HG03060 (cell line): ENCODE results near the gene IPO9.
"Not testable (repeated sequence)": the region's sequence is repeated elsewhere in the genome, so short reads cannot be mapped to it uniquely, and the experiment has no call there.

ENCODE experiments used
- ATAC-seq: cut with Tn5 transposase; IDR thresholded peaks from one replicate; pipeline ENCODE4 v1.9.1; 2021; ENCODE audit warnings: low read depth, moderate number of reproducible peaks; ENCODE audit not compliant: unreplicated experiment

The IPO9 gene

DNA sequence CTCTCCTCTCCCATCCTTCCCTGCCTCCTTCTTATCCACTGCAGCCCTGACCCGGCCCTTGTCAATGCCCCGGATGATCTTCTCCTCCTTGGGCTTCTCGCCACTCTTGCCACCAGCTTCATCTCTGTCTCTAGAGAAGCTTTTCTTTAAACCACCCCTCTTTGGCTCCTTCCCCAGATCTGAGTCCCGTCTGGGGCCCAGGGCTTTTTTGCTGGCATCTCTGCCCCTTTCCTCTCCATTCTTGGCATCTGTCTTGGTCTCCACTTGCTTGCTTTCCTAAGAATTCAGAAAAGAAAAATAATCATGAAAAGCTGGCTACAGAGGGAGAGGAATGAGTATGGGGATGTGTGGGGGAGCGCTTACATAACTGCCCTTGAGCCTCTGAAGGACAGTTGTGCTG is 71.5 kb downstream of the IPO9 start:
- no peak for ATAC-seq

DNA sequence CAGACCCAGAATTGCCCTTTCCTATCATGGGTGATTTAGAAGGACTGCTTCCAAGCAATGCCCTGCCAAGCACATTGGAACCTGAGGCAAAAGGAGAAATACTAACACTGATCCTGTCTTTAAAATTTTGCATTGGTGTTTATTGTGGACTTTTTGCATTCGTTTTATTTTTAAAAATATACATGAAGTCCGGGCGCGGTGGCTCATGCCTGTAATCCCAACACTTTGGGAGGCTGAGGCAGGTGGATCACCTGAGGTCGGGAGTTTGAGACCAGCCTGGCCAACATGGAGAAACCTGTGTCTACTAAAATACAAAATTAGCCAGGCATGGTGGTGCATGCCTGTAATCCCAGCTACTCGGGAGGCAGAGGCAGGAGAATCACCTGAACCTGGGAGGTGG is 72.1 kb downstream of the IPO9 start:
- not testable (repeated sequence) for ATAC-seq

GRCh38 chr1:201902198-201902597 is 73.2 kb downstream of the IPO9 start:
- ATAC-seq = no peak

GRCh38 chr1:201903135-201903534 is 74.2 kb downstream of the IPO9 start:
- ATAC-seq = no peak

DNA sequence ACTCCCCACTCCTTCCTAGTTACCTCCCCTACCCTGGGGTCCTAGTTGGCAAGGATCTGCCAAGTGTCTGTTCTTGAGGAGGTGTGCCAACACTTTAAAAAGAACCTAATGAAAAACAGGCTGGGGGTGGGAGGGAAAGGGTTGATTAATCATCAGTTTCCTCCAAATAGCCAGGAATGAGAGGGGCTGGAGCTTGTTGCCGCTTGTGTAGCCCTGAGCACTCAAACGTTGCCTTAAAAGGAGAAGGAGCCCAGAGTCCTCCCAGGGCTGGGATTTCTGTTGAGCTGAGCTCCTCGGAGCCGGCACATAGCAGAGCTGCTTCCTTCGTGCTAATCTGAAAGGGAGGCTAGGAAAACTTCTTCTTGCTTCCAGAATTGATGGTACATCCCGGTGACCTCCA is 75.6 kb downstream of the IPO9 start:
- ATAC-seq = no peak

DNA sequence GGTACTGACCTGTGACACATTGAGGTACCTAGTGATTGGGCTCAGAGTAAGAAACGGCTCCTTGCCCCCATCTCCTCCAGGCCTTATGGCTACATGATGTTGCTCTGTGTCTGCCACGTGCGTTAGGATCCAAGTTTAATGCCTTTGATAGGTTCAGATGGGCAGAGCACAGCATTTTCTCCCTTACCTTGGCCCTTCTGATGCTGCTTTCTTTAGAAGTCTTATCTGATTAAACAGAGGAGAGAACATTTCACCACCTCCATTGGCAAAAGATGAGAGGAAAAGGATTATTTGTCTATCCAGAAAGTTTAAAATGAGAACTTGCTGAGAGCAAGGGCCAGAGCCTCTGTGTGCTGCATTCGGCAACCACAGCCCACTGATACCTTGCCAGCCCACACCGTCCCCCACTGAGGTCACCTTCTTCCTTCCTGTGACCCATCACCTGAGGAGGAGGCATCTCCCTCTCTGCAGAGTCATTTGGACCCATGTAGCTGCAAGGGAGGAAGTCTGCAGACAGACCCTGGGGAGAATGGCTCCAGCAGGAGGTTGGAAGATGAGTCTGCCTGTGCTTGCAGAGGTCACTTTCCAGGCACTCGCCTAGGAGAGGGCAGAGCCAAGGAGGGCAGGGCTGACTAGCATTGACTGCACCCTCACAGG is 76.4 kb downstream of the IPO9 start:
- no peak for ATAC-seq

- no peak for ATAC-seq
Observed at GRCh38 chr1:201906336-201906735, 77.4 kb downstream of the IPO9 start.

- ATAC-seq = no peak
Observed at GRCh38 chr1:201907621-201908020, 78.7 kb downstream of the IPO9 start.

DNA sequence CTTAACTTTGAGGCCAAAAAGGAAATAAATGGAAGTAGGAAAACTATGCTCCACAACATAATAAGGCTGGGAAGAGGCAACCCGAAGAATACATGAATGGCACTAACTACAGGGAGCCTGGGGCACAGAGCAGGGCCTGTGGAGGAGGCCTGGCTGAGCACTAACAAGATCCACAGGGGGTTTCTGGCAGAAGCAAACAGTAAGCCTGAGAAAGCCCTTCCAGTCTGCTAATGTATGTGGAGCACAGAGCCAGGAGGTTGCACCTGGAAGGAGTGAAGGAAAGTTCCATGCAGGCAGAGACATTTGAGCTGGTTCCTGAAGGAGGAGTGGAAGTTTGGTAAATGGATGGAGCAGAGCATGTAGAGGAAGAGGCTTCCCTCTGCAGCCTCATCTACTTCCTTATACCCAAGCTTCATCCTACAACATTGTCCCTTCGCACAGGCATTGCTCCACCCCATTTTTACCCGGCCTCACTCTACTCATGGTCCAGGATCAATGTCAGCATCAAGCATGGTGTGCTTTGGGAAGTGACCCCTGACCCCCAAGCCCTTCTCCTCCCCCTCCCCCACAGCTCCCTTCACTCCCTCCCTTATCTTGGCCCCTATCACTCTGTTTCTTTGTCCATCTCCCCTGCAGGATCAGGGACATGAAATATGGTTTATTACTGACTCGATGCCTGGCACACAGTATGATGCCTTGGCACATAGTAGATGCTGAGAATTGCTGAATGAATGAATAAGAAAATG is 83.0 kb downstream of the IPO9 start:
- ATAC-seq = no peak

DNA sequence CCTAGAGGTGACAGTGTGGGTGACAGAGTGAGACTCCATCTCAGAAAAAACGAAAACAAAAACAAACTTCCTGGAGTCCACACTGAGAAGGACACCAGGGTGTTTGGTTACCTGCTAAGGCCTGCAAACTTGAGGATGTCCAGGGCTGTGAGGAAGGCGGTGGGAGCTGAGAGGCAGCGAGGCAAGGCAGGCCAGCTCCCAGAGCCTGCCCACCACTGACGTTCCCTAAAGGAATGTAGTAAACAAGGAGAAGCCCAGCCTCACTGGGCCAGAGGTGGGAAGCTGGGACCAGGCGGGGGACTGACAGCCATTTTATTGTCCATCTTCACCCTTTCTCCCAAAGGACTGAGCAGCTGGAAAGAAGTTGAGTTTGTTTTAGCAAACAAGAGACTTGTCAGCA is 83.9 kb downstream of the IPO9 start:
- no peak for ATAC-seq

- no peak for ATAC-seq
Observed at GRCh38 chr1:201914456-201915235, 85.7 kb downstream of the IPO9 start.

DNA sequence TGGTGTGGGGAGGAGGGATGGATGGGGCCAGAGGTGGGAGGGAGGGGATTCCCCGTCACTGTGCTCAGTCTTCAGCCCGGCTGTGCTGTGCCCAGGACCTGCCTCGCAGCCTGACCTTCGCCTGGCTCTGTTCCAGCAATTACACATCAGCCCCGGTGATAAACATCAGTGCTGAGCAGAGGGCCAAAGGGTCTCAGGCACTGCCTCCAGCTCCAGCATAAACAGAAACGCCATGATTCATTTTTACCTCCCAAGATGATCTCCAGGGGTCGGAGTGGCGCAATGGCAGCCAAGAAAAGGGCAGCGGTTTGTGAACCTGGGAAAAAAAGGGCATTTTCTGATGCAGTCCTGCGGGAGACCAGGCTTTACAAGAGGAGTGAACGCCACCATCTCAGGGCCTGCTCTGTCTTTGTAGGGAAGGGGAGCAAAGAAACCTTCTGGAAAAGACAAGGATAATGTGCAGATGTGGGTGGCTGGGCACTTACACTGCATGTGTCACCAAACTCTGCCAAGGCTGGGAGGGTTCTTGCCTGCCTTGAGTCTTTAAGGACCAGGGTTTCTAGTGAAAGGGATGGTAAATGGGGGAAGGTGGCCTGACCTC is 87.8 kb downstream of the IPO9 start:
- ATAC-seq = no peak

DNA sequence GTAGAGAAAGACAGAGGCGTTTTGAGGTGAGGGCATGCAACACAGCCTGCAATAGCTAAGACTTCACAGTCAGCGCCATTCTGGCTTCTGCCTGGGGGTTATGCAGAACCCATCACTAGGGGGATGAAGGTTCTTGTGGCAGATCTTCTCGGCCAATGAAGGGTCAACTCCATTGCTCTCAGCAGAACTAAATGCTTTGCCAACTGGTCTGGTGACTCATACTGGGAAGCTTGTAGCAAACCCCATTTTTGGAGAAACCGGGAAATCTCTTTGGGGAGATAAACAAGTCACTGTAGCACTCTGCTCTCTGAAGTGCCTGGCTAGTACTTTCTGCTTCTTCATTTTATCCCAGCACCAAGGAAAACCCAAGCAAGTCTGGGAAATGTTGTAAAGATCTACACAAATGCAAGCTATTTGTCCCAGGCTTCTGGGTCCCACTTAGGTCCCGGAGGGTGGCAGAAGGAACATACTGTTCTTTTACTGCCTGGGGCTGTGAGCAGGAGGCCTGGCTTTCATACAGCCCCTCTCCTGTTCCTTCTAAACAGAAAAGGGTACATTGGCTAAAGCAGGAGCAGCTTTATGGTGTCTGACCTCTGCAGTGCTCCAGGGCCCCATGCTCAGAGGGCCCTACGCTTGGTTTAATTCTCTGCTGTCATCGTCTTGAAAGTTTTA is 88.5 kb downstream of the IPO9 start:
- no peak for ATAC-seq

GRCh38 chr1:201918343-201918742 is 89.4 kb downstream of the IPO9 start:
- no peak for ATAC-seq

DNA sequence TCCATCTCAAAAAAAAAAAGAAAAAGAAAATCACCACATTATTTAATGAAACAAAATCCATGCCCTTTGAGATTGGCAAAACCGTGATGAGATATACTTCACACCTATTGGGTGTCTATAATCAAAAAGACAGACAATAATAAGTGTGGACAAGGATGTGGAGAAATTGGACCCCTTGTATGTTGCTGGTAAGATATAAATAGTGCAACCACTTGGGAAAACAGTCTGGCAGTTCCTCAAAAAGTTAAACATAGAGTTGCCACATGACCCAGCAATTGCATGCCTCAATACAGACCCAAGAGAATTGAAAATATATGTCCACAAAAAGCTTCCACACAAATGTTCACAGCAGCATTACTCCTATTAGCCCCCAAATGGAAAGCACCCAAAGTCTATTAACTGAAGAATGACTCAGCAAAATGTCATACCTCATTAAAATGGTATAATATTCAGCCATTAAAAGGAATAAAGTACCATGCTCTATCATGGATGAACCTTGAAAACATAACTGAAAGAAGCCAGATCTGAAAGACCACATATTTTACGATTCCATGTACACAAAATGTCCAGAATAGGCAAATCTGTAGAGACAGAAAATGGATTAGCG is 93.1 kb downstream of the IPO9 start:
- no peak for ATAC-seq

DNA sequence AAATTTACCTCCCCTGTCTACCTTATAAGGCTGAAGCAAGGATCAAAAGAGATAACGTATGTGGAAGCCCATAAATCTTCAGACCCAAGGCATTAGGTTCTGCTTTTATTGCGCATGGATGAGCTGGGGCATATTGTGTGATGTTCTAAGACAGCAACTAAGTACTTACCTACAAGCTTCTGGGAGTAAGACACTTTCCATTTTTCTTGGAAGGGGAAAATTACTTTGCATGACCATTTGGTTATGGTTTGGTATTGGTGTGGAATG is 96.3 kb downstream of the IPO9 start:
- ATAC-seq = no peak

DNA sequence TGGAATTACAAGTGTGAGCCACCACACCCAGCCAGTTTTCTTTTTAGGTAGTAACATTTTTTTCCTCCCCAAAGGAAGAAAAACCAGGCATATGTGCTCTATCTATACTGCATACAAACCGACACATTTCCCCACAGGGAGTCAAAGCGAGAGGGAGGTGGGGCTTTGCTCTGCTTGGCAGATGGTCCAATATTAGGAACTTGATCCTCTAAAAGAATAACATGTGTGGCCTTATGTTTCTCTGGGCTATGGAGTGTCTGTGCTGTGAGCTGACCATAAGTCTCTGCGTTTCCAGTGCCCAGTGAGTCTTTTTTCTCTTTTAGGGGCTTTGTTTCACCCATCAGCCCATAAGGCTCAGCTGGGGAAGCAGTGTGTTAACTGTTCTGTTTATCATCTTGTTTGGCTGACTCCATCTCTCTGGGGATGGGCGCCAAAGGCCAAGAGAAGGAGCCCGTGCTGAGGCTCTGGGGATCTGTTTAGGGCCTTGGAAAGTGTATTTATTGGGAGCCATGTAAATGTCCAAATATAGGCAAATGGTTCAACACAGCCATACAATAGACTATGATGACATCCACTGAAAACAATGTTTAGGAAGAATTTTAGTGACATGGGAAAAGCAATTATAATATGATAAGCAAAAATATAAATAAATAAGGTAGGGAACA is 97.2 kb downstream of the IPO9 start:
- no peak for ATAC-seq

GRCh38 chr1:201928266-201928665 is 99.3 kb downstream of the IPO9 start:
- no peak for ATAC-seq

GRCh38 chr1:201930137-201930536 is 101.2 kb downstream of the IPO9 start:
- ATAC-seq = no peak

DNA sequence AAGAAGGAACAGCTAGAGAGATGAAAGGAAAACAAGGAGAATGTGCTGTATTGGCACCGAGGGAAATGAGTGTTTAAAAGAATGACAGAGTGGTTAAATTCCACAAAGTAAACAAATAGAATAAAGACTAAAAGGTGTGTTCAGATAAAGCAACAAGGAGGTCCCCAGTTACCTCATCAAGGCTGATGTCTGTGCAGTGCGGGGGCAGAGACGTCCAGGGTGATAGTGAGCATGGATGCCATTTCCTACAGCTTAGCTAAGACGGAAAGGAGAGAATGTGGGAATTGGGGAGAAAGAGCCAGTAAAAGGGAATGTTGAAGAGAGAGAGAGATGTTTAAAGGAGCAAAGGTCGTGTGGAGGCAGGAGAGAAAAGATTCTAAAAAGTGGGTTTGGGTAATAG is 101.8 kb downstream of the IPO9 start:
- no peak for ATAC-seq
